Osteoblast (primary cell): ENCODE measurements around the gene ADAMTS2. TPM values are rescaled to one million over a fixed set of nuclear protein-coding genes. Genes with fewer than 3 reads are reported as not detected.
A peak's percentile ranks its signal among the peaks of the same experiment; 100 is the strongest.

Source experiments
- DNase-seq: peaks from one replicate; pipeline ENCODE4 v3.0.0; 2011; ENCODE audit warnings: low spot score, mixed read lengths; ENCODE audit not compliant: insufficient read length; ENCODE audit errors: missing footprints
- H2AFZ ChIP-seq: 2 replicates; pipeline ENCODE4 v1.6.0; 2011; ENCODE audit warnings: mild to moderate bottlenecking, low read length
- H3K27ac ChIP-seq: 2 replicates; pipeline ENCODE4 v1.5.1; 2011; ENCODE audit warnings: mild to moderate bottlenecking, low read depth, low read length, moderate library complexity
- H3K27me3 ChIP-seq: 2 replicates; pipeline ENCODE4 v1.6.0; 2012; ENCODE audit warnings: mild to moderate bottlenecking, control low read depth, inconsistent platforms, low read length, moderate library complexity; ENCODE audit not compliant: insufficient read depth
- H3K36me3 ChIP-seq: 2 replicates; pipeline ENCODE4 v1.5.1; 2011; ENCODE audit warnings: mild to moderate bottlenecking, low read length, control low read depth, moderate library complexity; ENCODE audit not compliant: insufficient read depth
- H3K4me1 ChIP-seq: 2 replicates; pipeline ENCODE4 v1.5.1; 2011; ENCODE audit warnings: mild to moderate bottlenecking, low read length, control low read depth, moderate library complexity; ENCODE audit not compliant: insufficient read depth
- H3K4me2 ChIP-seq: 2 replicates; pipeline ENCODE4 v1.6.0; 2011; ENCODE audit warnings: mild to moderate bottlenecking, low read length; ENCODE audit not compliant: insufficient read depth
- H3K4me3 ChIP-seq: fragments of 200-600 bp; sonication (generic); 3 replicates; pipeline ENCODE4 v1.5.1; 2012; ENCODE audit warnings: mild to moderate bottlenecking, low read length, inconsistent platforms; ENCODE audit not compliant: insufficient read depth
- H3K79me2 ChIP-seq: 2 replicates; pipeline ENCODE4 v1.6.0; 2012; ENCODE audit warnings: mild to moderate bottlenecking, low read length, control low read depth, inconsistent platforms; ENCODE audit not compliant: insufficient read depth
- H3K9me3 ChIP-seq: 2 replicates; pipeline ENCODE4 v1.5.1; 2011; ENCODE audit warnings: low read depth, low read length, control low read depth
- H4K20me1 ChIP-seq: 2 replicates; pipeline ENCODE4 v1.6.0; 2012; ENCODE audit warnings: mild to moderate bottlenecking, low read length, control low read depth; ENCODE audit not compliant: insufficient read depth
- total RNA-seq: library from RNA; depleted of rRNA; stranded (reverse); fragments of >200 nt; gene quantifications from 2 replicates; pipeline ENCODE4 v1.2.3, GENCODE V29; 2012
- TF ChIP-seq, protein P1 (sequence below): IDR thresholded peaks from 2 replicates; pipeline ENCODE4 v1.5.1; 2011; ENCODE audit warnings: mild to moderate bottlenecking, low read depth, low read length, moderate library complexity; ENCODE audit errors: extremely low read depth

The ADAMTS2 gene
- total RNA-seq, 1 donor: 144 TPM

DNA sequence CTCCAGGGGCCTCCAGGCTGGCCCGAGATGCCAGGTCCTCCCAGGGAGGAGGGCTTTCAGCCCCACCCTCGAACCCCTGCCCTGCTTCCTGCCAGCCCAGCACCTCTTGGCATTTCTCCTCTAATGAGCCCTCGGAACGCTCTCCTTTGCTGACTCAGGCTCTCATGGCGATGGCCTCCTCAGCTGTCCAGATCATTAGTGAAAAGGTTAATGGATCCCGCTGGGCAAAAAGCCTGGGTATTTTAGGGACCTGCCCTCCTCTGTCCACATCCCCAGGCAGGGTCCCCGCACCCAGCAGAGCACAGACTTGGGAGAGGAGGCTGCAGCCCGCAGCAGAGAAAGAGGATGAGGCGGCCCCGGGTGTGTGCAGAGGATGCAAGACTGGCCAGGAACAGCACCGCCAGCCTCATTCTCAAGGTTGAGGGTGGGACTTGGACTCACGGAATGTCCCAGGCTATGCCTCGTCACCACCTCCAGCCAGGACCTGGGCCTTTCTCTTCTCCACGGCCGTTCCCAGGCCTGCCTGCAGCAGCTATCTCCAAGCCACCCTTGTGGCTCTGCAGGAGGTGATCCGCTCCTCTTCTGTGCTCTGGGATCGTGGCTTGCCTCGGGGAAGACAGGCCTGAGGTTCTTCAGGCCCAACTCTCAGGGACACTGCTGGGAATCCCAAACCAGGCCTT, 23.0 kb upstream of the ADAMTS2 start:
- no peaks in the 10 kb centered on the region for H3K79me2 ChIP-seq
- H3K27ac ChIP-seq: no peak overlapping the region
- no peak overlapping the region for H3K4me2 ChIP-seq
- peaks cover 2% of the 10 kb centered on the region for H3K4me1 ChIP-seq
- no peaks in the 10 kb centered on the region for H4K20me1 ChIP-seq
- H3K27me3 ChIP-seq: no peaks in the 10 kb centered on the region
- H3K4me3 ChIP-seq: no peak overlapping the region
- TF ChIP-seq, protein P1, sequence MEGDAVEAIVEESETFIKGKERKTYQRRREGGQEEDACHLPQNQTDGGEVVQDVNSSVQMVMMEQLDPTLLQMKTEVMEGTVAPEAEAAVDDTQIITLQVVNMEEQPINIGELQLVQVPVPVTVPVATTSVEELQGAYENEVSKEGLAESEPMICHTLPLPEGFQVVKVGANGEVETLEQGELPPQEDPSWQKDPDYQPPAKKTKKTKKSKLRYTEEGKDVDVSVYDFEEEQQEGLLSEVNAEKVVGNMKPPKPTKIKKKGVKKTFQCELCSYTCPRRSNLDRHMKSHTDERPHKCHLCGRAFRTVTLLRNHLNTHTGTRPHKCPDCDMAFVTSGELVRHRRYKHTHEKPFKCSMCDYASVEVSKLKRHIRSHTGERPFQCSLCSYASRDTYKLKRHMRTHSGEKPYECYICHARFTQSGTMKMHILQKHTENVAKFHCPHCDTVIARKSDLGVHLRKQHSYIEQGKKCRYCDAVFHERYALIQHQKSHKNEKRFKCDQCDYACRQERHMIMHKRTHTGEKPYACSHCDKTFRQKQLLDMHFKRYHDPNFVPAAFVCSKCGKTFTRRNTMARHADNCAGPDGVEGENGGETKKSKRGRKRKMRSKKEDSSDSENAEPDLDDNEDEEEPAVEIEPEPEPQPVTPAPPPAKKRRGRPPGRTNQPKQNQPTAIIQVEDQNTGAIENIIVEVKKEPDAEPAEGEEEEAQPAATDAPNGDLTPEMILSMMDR: no peak
- H3K36me3 ChIP-seq: no peaks in the 10 kb centered on the region
- peak; percentile 77 for DNase-seq
- no peak overlapping the region for H2AFZ ChIP-seq
- no peaks in the 10 kb centered on the region for H3K9me3 ChIP-seq

DNA sequence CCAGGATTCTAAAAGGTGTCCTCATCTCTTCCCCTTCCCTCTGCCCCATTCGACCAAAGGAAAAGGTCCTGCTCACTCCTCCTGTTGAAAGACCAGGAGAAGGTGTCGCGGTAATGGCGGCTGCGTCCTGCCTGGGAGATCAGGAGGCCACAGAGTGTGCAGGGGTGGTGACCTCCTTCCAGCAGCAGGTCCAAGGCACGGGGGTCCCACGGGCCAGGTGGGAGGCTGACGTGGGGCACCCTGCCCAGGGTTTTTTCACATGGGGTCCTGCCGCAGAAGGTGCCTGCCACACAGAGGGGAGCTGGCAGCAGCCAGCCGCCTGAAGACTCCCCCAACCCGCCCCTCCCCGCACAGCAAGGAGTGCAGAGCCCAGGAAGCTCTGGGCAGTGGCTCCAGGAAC, 22.2 kb upstream of the ADAMTS2 start:
- Histone ChIP-seq H3K27ac (no peak overlapping the region), H3K36me3 (no peaks in the 10 kb centered on the region), H3K27me3 (no peaks in the 10 kb centered on the region), H3K9me3 (no peaks in the 10 kb centered on the region), H3K4me3 (no peak overlapping the region), H4K20me1 (no peaks in the 10 kb centered on the region), H3K4me1 (peaks cover 2% of the 10 kb centered on the region), H2AFZ (no peak overlapping the region), H3K4me2 (no peak overlapping the region), H3K79me2 (no peaks in the 10 kb centered on the region)
- no peak for DNase-seq
- TF ChIP-seq, protein P1: no peak

DNA sequence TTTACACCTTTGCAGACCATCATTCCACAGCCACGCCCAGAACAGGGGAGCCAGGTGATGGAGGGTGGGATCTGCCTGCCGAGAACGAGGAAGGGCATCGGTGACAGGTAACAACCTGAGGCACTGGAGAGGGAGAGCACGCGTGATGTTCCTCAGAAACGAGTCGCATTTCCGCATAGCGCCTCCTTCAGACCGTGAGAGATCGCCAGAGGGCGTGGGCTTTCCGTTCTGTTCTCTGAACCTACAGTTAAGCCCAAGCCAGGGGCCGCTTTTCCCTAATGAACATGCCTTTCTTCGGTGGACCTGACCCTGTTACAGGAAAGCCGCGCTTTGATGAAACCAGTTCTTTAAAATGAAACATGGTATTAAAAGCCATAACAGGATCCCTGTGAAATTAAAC, 17.1 kb upstream of the ADAMTS2 start:
- H3K9me3 ChIP-seq: no peaks in the 10 kb centered on the region
- H3K36me3 ChIP-seq: no peaks in the 10 kb centered on the region
- H3K4me1 ChIP-seq: no peaks in the 10 kb centered on the region
- TF ChIP-seq, protein P1: no peak
- H3K27me3 ChIP-seq: no peaks in the 10 kb centered on the region
- H3K4me2 ChIP-seq: no peak overlapping the region
- no peak overlapping the region for H3K4me3 ChIP-seq
- no peak overlapping the region for H3K27ac ChIP-seq
- no peak for DNase-seq
- H3K79me2 ChIP-seq: no peaks in the 10 kb centered on the region
- no peaks in the 10 kb centered on the region for H4K20me1 ChIP-seq
- no peak overlapping the region for H2AFZ ChIP-seq

DNA sequence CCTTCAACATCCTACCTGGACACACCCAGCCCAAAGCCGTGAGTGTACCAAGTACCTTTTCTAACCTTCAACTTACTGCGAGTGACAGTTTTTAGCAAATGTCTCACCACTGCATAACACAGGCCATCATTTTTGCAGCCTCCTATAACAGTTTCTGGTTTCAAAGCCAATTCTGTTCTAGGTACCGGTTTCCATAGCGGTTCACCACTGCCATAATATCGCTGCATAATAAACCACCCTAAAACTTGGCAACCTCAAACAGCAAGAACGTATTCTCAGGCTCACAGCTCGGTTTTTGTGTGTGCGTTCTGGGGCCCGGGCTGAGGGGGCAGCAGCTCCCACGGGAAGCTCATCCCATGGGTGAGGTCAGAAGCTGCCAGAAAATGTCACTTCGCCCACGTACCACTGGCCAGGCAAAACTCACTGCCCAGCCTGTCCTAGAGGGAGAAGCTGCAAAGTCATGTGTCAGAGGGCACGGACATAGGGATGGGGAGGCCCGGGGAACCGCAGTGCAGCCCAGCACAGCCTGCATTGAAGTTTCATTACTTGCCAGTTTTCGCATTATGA, 15.9 kb upstream of the ADAMTS2 start:
- Histone ChIP-seq H3K9me3 (no peaks in the 10 kb centered on the region), H4K20me1 (no peaks in the 10 kb centered on the region)
- TF ChIP-seq, protein P1: no peak

More for the DNA sequence above, 15.9 kb upstream of the ADAMTS2 start:
- Histone ChIP-seq H3K27ac (no peak overlapping the region), H3K4me2 (no peak overlapping the region), H3K27me3 (no peaks in the 10 kb centered on the region), H3K79me2 (no peaks in the 10 kb centered on the region), H3K4me3 (no peak overlapping the region), H2AFZ (no peak overlapping the region), H3K4me1 (no peaks in the 10 kb centered on the region), H3K36me3 (no peaks in the 10 kb centered on the region)
- no peak for DNase-seq
